ENCODE results near the gene LAPTM5.

DNA sequence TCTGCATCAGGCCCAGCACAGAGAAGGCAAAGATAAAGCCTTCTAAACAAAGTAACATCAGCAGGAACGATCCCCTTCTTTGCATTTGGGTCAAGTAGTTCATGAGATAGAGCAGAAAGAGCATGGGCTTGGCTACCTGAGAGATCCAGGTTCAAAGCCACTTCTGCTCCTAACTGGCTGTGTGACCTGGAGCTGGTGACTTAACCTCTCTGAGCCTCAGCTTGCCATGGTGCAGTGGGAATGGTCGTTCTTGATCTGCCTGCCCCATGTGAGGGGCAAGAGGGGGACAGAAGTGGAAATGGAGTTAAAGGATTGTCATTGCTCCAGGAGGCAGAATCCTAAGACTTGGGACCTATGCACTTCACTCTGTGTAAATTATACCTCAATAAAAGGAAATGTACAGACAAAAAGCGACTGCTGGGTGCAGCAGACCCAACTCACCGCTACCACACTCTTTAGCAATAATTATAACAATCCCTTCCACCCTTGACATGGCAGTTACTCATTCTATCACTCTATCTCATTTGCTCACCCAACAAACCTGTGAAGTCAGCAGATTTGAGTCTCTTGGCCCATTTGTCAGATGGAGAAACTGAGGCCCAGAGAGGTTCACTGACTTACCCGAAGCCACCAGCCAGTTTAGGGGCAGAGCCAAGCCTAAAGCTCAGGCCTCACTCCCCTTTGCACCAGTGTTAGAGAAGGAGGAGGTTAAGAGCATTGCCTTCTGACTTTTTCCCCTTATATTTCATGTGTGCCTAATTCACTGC, 32.7 kb downstream of the LAPTM5 start:
- TF ChIP-seq, protein P1, sequence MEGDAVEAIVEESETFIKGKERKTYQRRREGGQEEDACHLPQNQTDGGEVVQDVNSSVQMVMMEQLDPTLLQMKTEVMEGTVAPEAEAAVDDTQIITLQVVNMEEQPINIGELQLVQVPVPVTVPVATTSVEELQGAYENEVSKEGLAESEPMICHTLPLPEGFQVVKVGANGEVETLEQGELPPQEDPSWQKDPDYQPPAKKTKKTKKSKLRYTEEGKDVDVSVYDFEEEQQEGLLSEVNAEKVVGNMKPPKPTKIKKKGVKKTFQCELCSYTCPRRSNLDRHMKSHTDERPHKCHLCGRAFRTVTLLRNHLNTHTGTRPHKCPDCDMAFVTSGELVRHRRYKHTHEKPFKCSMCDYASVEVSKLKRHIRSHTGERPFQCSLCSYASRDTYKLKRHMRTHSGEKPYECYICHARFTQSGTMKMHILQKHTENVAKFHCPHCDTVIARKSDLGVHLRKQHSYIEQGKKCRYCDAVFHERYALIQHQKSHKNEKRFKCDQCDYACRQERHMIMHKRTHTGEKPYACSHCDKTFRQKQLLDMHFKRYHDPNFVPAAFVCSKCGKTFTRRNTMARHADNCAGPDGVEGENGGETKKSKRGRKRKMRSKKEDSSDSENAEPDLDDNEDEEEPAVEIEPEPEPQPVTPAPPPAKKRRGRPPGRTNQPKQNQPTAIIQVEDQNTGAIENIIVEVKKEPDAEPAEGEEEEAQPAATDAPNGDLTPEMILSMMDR (IDR thresholded peaks at IDR 0.05), result no peak
- TF ChIP-seq POLR2A (IDR thresholded peaks at IDR 0.05), result no peak
- no peak for TF ChIP-seq EP300 (IDR thresholded peaks at IDR 0.05)
- TF ChIP-seq POLR2AphosphoS5 (IDR thresholded peaks at IDR 0.05), result no peak

Data from gastroesophageal sphincter (tissue), 3 donors.